ENCODE data around the gene FANCE.

- TF ChIP-seq CTCF (IDR thresholded peaks at IDR 0.05) (no peak), POLR2A (IDR thresholded peaks at IDR 0.05) (no peak)
Observed at GRCh38 chr6:35441642-35442041, 10.5 kb upstream of the FANCE start.
